Stimulated activated CD8-positive, alpha-beta memory T cell treated with anti-CD3 and anti-CD28 coated beads, Interleukin-15, amount 100 ng/mL, for 4 hours (primary cell): ENCODE data around the gene PHACTR4.
"Not testable (repeated sequence)": the region's sequence is repeated elsewhere in the genome, so short reads cannot be mapped to it uniquely, and the experiment has no call there.

Experiments used
- DNase-seq, 2 donors: peaks; one replicate each; pipeline ENCODE4 v3.0.0-alpha.2; 2020; ENCODE audit warnings: low read depth in 2 of 2

PHACTR4 gene

DNA sequence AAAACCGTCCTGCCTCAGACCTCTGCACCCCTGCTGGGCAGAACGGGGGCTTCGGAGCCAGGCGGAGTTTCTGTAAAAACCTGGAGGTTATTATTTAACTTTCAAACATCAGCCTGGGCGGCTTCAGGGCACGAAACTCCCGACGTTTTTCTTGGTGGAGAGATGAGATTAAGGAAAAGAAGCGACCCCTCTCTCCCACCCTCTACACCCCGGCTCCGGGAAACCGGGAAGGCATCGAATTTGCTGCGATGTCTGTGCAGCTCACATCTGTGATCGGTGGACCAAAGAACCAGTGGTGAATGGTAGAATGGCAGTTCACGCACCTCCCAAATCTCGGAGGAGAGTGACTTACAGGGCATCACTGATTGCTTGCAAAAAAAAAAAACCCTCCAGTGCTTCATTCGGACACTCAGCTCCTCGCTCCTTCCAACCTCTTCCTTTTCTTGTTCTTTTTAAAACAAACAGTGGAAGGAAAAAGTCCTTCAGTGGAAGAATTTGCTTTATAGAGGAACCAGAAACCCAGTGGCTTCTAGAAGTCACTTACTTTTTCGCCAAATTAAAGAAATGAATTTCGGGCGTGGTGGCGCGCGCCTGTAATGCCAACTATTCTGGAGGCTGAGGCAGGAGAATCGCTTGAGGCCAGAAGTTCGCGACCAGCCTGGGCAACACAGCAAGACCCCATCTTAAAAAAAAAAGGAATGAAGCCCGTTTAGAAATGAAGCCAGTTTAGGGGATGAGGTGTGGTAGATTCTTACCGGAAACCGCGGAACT, 884 bp downstream of the PHACTR4 start:
- DNase-seq: no peak

DNA sequence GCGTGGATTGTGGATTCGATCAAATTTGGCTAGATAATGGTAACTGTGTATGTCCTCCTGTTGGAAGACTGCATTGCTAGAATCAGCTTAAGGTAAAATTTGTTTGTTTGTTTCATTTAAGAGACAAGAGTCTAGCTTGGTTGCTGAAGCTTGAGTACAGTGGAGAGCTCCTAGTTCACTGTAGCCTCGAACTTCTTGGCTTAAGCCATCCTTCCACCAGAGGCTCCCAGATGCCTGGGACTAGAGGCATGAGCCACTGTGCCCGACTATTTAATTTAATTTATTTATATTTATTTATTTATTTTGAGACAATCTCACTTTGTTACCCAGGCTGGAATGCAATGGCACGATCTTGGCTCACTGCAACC, 1.5 kb downstream of the PHACTR4 start:
- DNase-seq: no peak

DNA sequence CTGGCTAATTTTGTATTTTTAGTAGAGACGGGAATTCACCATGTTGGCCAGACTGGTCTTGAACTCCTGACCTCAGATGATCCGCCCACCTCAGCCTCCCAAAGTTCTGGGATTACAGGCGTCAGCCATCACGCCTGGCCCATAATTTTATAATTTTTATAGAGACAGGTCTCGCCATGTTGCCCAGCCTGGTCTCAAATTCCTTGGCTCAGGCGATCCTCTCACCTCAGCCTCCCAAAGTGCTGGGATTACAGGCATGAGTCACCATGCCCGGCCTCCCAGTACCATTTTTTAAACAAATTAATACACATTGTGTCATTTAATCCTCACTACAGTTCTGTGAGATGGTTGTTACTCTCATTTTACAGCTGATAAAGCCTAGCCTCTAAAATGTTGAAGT, 3.9 kb downstream of the PHACTR4 start:
- DNase-seq: not testable (repeated sequence)

DNA sequence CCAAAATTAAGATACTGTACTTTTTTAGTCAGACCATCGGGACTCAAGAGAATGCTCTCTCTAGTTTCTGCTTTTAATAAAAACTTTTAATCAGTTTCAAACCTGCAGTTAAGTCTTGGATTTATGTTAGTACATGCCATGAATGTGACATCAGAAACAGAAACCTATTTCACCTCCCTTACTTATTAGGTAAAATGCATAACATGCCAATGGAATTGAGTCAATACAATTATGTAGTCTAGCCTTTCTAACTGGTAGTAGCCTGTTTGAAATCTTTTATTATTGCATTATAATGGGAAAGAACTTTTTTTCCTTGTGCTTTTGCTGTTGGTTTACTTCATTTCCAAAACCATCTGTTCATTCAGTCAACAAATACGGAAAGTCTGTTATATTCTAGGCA, 4.8 kb downstream of the PHACTR4 start:
- no peak for DNase-seq

DNA sequence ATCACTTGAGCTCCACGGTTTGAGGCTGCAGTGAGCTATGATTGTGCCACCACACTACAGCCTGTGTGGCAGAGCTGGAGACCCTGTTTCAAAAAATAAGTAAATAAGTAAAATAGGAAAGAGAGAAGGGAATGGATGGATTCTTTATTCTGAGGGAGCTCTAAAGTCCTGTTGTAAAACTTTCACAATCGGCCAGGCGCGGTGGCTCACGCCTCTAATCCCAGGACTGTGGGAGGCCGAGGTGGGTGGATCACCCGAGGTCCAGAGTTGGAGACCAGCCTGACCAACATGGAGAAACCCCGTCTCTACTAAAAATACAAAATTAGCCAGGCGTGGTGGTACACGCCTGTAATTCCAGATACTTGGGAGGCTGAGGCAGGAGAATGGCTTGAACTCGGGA, 6.1 kb downstream of the PHACTR4 start:
- not testable (repeated sequence) for DNase-seq

DNA sequence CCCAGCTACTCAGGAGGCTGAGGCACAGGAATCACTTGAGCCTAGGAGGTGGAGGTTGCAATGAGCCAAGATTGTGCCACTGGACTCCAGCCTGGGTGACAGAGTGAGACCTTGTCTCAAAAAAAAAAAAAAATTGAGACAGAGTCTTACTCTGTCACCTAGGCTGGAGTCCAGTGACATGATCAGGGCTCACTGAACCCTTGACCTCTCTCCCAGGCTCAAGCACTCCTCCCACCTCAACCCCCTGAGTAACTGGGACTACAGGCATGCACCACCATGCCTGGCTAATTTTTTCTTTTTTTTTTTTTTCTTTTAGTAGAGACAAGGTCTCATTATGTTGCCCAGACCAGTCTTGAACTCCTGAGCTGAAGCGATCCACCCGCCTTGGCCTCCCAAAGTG, 6.7 kb downstream of the PHACTR4 start:
- not testable (repeated sequence) for DNase-seq

DNA sequence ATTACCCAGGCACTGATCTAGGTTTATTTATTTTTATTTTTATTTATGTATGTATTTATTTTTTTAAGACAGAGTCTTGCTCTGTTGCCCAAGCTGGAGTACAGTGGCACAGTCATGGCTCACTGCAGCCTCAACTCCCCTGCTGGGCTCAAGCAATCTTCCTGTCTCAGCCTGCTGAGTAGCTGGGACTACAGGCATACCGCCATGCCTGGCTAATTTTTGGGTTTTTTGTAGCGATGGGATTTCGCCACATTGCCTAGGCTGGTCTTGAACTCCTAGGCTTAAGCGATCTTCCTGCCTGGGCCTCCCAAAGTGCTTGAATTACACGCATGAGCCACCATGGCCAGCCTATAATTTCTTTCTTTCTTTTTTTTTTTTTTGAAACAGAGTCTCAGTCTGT, 9.4 kb downstream of the PHACTR4 start:
- DNase-seq: no peak

DNA sequence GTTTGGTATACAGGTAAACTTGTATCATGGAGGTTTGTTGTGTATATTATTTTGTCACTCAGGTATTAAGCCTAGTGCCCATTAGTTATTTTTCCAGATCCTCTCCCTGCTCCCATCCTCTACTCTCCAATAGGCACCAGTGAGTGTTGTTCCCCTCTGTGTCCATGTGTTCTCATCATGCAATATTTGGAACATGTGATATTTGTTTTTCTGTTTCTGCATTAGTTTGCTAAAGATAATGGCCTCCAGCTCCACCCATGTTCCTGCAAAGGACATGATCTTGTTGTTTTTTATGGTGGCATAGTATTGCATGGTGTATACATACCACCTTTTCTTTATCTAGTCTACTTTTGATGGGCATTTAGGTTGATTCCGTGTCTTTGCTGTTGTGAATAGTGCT, 10.9 kb downstream of the PHACTR4 start:
- DNase-seq: no peak

DNA sequence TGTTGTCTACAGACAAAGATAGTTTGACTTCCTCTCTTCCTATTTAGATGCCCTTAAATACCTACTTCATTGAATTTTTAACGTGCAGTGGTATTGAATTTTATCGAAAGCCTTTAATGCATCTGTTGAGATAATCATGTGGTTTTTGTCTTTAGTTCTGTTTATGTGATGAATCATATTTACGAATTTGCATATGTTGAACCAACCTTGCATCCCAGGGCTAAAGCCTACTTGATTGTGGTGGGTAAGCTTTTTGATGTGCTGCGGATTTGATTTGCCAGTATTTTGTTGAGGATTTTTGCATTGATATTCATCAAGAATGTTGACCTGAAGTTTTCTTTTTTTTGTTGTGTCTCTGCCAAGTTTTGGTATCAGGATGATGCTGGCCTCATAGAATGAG, 14.2 kb downstream of the PHACTR4 start:
- not testable (repeated sequence) for DNase-seq

DNA sequence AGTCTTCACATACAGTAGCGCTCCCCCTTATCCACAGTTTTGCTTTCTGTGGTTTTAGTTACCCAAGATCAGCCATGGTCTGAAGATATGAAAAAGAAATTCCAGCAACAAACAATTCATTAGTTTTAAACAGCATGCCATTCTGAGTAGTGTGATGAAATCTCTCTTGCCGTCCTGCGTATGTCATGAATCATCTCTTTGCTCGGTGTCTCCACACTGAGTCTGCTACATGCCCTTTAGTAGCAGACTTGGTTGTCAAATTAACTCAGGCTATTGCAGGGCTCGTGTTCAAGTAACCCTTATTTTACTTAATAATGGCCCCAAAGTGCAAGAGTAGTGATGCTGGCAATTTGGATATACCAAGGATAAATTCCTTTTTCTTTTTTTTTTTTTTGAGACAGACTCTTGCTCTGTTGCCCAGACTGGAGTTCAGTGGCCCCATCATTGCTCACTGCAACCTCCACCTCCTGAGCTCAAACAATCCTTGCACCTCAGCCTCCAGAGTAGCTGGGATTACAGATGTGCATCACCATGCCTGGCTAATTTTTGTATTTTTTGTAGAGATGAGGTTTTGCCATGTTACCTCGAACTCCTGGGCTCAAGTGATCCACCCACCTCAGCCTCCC, 22.6 kb downstream of the PHACTR4 start:
- no peak for DNase-seq

DNA sequence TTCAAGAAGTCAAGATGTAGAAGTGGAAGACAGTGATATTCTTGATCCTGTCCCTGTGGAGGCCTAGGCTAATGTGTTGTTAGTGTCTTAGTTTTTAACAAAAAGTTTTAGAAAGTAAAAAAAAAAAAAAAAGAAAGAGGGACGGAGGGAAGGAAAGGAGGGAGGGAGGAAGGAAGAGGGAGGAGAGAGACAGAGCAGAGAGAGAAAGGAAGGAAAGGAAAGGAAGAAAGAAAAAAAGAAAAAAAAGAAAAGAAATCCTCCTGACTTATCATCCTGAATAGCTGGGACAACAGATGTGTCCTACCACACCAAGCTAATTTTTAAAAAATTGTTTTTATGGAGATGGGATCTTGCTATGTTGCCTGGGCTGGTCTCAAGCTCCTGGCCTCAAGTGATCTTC, 24.6 kb downstream of the PHACTR4 start:
- DNase-seq: no peak

DNA sequence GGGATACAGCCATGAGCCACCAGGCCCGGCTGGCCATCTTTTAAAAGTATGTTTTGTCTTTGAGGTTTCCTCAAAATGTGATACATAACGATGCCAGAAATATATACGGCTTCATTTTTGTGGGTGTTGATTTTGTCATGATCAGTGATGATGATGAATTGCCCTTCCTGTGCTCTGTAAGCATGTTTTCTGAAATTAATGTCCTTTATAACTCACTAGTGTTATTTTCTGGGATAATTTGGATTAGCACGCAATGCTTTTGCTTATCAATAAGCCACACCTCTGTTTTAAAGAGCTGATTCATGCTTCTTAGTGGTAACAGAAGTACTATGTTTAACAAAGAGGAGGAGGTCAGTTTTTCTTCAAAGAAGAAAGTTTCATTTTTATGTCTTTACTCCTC, 25.6 kb downstream of the PHACTR4 start:
- DNase-seq: no peak

DNA sequence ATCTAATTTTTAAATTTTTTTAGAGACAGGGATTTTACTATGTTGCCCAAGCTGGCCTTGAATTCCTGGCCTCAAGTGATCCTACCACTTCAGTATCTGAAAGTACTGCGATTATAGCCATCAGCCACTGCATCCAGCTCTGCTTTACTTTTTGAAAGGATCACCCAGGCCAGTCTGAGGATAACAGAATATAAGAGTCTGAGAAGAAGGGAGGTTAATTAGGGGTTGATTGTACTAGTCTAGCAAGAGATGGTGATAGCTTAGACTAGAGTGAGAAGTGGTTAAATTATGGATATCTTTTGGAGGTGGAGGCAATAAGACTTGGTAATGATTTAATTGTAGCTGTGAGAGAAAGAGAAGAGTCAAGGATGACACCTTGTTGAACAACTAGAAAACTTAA, 32.2 kb downstream of the PHACTR4 start:
- DNase-seq: no peak

DNA sequence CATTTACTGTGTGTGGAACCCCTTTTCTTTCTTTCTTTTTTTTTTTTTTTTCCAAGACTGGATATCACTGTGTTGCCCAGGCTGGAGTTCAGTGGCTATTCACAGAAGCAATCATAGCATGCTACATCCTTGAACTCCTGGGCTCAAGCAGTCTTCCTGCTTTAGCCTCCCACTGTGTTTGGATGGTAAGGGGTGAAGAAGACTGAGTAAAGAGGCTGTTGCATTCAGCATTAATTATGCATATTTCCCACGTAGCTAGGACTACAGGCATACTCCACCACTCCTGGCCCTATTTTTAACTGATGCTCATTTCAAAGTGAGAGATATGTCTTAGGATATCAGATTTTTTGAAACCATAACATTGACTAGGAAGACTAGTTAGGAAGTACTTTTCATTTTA, 39.5 kb downstream of the PHACTR4 start:
- DNase-seq: no peak

DNA sequence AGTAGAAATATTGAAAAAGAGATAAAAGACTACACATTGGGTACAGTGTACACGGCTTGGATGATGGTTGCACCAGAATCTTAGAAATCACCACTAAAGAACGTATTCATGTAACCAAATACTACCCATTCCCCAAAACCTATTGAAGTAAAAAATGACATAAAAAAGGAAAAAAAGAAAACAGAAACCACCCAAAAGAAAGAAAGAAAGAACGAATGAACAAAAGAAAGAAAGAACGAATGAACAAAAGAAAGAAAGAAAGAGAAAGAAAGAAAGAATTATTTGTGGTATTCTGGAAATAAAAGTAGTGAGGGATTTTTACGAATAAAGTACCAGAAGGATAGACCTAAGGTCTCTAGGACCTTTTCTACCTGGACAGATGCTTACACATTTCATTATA, 42.1 kb downstream of the PHACTR4 start:
- DNase-seq: no peak

DNA sequence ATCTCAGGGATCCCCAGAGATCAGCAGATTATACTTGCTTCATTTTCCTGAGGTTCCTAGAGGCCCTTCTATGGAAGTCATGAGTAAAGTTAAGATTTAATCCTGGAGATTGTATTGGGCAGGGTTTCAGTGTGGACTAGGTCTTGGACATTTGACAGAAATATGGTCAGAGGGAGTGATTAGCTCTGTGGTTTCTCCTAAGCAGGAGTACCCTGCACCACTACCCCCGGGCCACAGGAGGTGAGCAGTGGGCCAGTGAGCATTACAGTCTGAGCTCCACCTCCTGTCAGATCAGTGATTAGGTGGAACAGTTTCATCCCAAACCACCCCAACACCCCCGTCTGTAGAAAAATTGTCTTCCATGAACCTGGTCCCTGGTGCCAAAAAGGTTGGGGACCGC, 43.2 kb downstream of the PHACTR4 start:
- no peak for DNase-seq

DNA sequence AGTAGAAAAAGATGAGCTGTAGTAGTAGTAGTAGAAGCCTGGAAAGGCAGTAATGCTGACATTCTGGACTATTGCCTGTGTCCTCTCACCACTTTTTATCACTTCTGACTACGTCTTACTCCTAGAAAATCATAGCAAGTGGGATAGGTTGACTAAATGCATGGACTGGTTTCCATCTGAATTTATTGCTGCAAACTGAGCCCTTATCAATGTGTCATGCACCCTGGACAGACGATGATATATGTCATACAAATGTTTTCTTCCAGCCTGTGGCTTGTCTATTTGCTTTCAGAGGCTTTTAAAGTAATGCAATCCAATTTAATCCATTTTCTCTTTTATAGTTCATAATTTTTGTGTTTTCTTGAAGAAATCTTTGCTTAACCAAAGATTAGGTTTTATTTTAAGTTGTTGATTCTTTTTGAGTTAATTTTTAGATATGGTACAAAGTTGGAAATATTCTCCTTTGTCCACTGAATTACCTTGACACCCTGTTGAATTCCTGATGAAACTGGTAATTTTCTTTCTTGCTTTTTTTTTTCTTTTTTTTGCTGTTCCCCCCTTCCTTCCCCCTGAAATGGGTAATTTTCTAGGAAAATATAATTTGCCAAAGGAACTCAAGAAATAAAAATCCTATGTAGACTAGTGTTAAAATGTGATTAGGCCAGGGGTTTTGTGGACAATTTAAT, 47.1 kb downstream of the PHACTR4 start:
- DNase-seq: no peak

DNA sequence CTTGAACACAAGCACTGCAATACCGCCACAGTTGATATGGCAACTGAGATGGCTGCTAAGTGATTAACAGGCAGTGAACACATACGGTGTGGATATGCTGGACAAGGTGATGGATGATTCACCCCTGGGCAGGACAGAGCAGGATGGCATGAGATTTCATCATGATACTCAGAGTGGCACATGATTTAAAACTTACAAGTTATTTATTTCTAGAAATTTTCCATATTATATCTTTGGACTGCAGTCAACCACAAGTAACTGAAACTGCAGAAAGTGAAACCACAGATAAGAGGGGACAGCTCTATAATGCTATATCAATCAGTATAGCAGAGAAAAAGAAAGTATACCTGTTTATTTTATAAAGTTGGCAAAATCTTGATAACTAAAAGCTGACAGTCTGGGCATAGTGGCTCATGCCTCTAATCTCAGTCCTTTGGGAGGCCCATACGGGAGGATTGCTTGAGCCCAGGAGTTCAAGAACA, 47.9 kb downstream of the PHACTR4 start:
- DNase-seq: peak in 1 of 2 donors; percentile 1

DNA sequence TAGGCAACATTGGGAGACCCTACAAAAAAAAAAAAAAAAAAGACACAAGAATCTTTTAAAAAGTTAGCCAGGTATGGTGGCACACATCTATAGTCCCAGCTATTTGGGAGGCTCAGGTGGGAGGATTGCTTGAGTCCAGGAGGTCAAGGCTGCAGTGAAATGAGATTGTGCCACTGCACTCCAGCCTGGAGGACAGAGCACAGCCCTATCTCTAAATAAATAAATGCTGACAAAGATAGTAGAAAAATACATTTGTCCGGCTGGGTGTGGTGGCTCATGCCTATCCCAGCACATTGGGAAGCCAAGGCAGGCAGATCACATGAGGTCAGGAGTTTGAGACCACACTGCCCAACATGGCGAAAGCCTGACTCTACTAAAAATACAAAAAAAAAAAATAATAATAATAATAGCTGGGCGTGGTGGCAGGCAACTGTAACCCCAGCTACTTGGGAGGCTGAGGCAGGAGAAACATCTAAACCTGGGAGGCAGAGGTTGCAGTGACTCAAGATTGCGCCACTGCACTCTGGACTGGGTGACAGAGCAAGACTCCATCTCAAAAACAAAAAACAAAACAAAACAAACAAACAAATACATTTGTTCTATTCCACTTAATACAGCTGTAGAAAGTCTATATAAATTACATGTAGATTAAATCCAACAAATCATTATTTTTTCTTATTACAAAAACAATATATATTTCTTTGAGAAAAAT, 48.5 kb downstream of the PHACTR4 start:
- no peak for DNase-seq

DNA sequence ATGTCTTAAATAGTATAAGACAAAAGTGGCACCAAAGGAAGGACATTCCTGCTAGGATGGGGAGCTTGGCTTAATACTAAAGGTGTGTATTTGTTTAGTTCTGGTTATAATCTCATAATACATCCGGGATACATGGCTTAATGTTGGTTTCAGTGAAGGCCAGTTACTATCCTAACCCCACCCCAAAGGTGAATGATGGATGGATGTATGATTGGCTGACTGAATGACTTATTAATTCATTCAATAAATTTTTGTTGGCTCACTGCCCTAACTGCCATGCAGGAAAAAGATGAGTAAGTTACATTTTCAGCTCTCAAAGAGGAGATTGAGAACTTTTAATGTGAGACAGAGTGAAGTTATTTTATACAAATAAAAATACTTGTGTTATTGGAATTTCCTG, 52.2 kb downstream of the PHACTR4 start:
- DNase-seq: no peak

DNA sequence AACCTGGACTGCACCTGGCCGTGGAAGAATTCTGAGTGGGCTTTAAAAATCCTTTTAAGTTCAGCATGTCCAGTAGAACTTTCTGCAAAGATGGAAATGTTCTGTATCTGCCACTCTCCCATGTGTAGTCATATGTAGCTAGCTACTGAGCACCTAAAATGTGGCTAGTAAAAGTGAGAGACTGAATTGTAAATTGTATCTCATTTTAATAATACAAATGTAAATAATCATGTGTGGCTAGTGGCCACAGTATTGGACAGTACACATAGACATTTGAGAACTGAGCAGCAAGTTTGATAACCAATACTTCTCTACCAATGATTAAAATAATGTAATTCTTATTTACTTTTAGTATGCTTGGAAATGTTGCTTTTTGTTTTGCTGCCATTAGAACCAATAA, 57.3 kb downstream of the PHACTR4 start:
- no peak for DNase-seq

DNA sequence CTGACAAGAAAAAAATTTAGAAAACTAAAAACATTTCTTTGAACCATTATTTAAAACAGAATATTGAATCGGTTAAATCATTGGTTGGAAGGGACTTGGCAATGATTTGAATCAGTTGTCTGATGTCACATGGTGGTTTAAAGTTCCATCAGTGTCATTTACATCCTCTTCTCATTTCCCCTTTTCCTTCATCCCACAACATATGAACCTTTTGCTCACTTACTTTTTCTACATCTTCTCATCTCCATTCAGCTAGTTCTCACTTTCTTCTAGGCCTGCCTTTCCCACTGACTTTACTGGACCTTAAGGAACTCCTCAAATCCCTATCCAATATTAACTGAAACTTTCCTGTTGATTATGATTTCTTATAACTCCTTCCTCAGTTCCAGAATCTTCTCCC, 58.5 kb downstream of the PHACTR4 start:
- no peak for DNase-seq
